ENCODE results near the gene PRKG1. TPM values are rescaled to one million over a fixed set of nuclear protein-coding genes. Genes with fewer than 3 reads are reported as not detected.
A peak's percentile ranks its signal among the peaks of the same experiment; 100 is the strongest.

Gene PRKG1
- total RNA-seq, 1 donor from 2014 or later, result 50.2 TPM

DNA sequence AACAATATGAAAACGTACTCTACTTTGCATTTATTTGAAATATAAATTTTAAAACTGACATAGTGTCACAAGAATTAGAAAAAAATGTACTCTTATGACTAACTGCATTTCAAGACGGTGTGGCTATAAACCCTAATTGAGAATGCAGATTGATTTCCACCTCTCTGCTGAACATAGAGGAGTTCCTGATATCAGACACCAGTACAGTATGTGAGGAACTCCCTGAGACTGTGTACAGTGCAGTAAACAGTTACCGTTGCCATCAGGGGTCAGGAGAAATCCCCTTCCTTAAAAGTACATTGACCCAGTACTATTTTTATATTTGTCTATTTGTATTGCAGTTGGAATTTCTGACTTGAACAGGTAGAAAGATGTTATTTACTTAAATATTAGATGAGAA is 1178.0 kb downstream of the PRKG1 start:
- no peak overlapping the region for H3K27ac ChIP-seq
- no peaks in the 10 kb centered on the region for H3K36me3 ChIP-seq
- no peak for TF ChIP-seq CTCF (IDR thresholded peaks at IDR 0.05)
- H3K27me3 ChIP-seq, result no peaks in the 10 kb centered on the region
- DNase-seq (ENCODE audit: low spot score in 2 of 2), result no peak
- peaks cover 0 to 8% of the 10 kb centered on the region in 2 donors for H3K4me1 ChIP-seq
- no peak overlapping the region for H3K4me3 ChIP-seq
- intact Hi-C loops (cut with DNase I), result no loop called here
- H3K9me3 ChIP-seq, result no peaks in the 10 kb centered on the region

- no peaks in the 10 kb centered on the region for H3K36me3 ChIP-seq
- H3K27me3 ChIP-seq, result no peaks in the 10 kb centered on the region
- intact Hi-C loops (cut with DNase I), result no loop called here
- no peaks in the 10 kb centered on the region for H3K9me3 ChIP-seq
- peaks cover 3 to 19% of the 10 kb centered on the region in 2 donors for H3K4me1 ChIP-seq
- H3K4me3 ChIP-seq, result no peak overlapping the region
- no peak for TF ChIP-seq CTCF (IDR thresholded peaks at IDR 0.05)
- peak overlapping the region; percentile 2 to 17 for H3K27ac ChIP-seq
- no peak for DNase-seq (ENCODE audit: low spot score in 2 of 2)
Measured at GRCh38 chr10:52256832-52257691, 1182.8 kb downstream of the PRKG1 start.

DNA sequence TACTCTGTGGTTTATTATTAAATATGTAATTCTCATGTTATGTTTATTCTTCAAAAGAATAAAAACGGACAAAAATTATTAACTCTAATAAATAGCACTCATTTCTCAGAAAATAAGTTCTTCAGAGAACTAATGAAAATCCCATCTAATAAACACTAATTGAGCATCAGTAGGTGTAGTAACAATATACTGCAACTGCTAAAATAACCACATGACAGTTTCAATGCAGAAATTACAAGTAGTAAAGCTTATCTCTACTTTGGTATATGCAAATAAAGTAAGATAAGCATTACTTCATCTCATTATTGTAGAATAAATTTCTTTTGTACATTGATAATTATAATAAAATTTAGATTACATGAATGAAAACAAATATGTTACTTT is 1183.4 kb downstream of the PRKG1 start:
- TF ChIP-seq CTCF (IDR thresholded peaks at IDR 0.05), result no peak
- Histone ChIP-seq H3K9me3 (no peaks in the 10 kb centered on the region), H3K27me3 (no peaks in the 10 kb centered on the region)

GRCh38 chr10:52258799-52259425 is 1184.6 kb downstream of the PRKG1 start:
- TF ChIP-seq CTCF (IDR thresholded peaks at IDR 0.05), result no peak
- Histone ChIP-seq H3K4me1 (peaks cover 3 to 19% of the 10 kb centered on the region in 2 donors), H3K9me3 (no peaks in the 10 kb centered on the region), H3K27me3 (no peaks in the 10 kb centered on the region), H3K36me3 (no peaks in the 10 kb centered on the region), H3K4me3 (no peak overlapping the region), H3K27ac (peak overlapping the region; percentile 30 to 48)
- intact Hi-C loops (cut with DNase I), result no loop called here
- DNase-seq (ENCODE audit: low spot score in 2 of 2), result no peak

More for the DNA sequence above, 1183.4 kb downstream of the PRKG1 start:
- no peak overlapping the region for H3K4me3 ChIP-seq
- no peak overlapping the region for H3K27ac ChIP-seq
- peaks cover 3 to 19% of the 10 kb centered on the region in 2 donors for H3K4me1 ChIP-seq
- no peak for DNase-seq (ENCODE audit: low spot score in 2 of 2)
- H3K36me3 ChIP-seq, result no peaks in the 10 kb centered on the region
- intact Hi-C loops (cut with DNase I), result no loop called here

GRCh38 chr10:52259426-52259812 is 1185.1 kb downstream of the PRKG1 start:
- no peaks in the 10 kb centered on the region for H3K36me3 ChIP-seq
- H3K4me1 ChIP-seq, result peaks cover 3 to 19% of the 10 kb centered on the region in 2 donors

More at GRCh38 chr10:52259426-52259812, 1185.1 kb downstream of the PRKG1 start:
- H3K4me3 ChIP-seq, result no peak overlapping the region
- intact Hi-C loops (cut with DNase I), result no loop called here
- no peak overlapping the region for H3K27ac ChIP-seq
- TF ChIP-seq CTCF (IDR thresholded peaks at IDR 0.05), result no peak
- no peak for DNase-seq (ENCODE audit: low spot score in 2 of 2)
- no peaks in the 10 kb centered on the region for H3K9me3 ChIP-seq
- no peaks in the 10 kb centered on the region for H3K27me3 ChIP-seq
